ENCODE results near the gene SECISBP2L. TPM values are rescaled to one million over a fixed set of nuclear protein-coding genes. Genes with fewer than 3 reads are reported as not detected.

The SECISBP2L gene
- total RNA-seq, 1 experiment from 2014 or later = 24.7 TPM

- DNase-seq = no peak
- TF ChIP-seq CTCF (conservative IDR thresholded peaks at IDR 0.05) = no peak
These were observed 78.2 kb downstream of the SECISBP2L start for GRCh38 chr15:48968066-48968465.

More at GRCh38 chr15:48968066-48968465, 78.2 kb downstream of the SECISBP2L start:
- H2BK120ac ChIP-seq (ENCODE audit: low read depth, low read length, poor library complexity, severe bottlenecking) = no peak overlapping the region
- Mint-ChIP-seq H3K4me3 (no peak overlapping the region), H3K4me1 (peaks cover 10 to 12% of the 10 kb centered on the region in 2 experiments; a peak in 3 of 4 replicates), H3K27ac (no peak overlapping the region), H3K9me3 (no peaks in the 10 kb centered on the region; a peak in 1 of 5 replicates), H3K36me3 (ENCODE audit: insufficient read depth in 1 of 3, low read depth in 3 of 3) (no peaks in the 10 kb centered on the region), H3K27me3 (ENCODE audit: low read depth) (peaks cover 18% of the 10 kb centered on the region)
- no peak overlapping the region for H2AK5ac ChIP-seq (ENCODE audit: insufficient read length, low read length)
- no peak overlapping the region for H3K14ac ChIP-seq (ENCODE audit: insufficient read depth, low read length)
- no peak overlapping the region for H3K56ac ChIP-seq (ENCODE audit: insufficient read length, low read depth, low read length)
- no peak overlapping the region for H2BK15ac ChIP-seq (ENCODE audit: low read depth, low read length)
- no peak overlapping the region for H4K91ac ChIP-seq (ENCODE audit: insufficient read length, low read depth, low read length)
- H3K4me1 ChIP-seq (ENCODE audit: insufficient read depth, low read length) = no peaks in the 10 kb centered on the region
- no peak overlapping the region for H3K23ac ChIP-seq (ENCODE audit: insufficient read length, low read depth, low read length)
- no peak overlapping the region for H2AFZ ChIP-seq (ENCODE audit: low read length)
- H3K23me2 ChIP-seq (ENCODE audit: insufficient read length, low read depth, low read length, poor library complexity, severe bottlenecking) = peaks cover 4% of the 10 kb centered on the region
- WGBS (ENCODE audit: extremely low coverage, insufficient read length, low lambda C conversion rate) = no CpG with 5 or more reads among the region's 4 CpGs
- H4K20me1 ChIP-seq (ENCODE audit: control insufficient read depth, insufficient read depth, insufficient read length) = no peaks in the 10 kb centered on the region
- no peaks in the 10 kb centered on the region for H3K79me1 ChIP-seq (ENCODE audit: insufficient read depth, low read depth, low read length, poor library complexity, severe bottlenecking)
- no peak overlapping the region for H3T11ph ChIP-seq (ENCODE audit: low read length)
- no peak overlapping the region for H3K4ac ChIP-seq (ENCODE audit: low read depth, low read length)
- no peak overlapping the region for H2BK12ac ChIP-seq (ENCODE audit: insufficient read length, low read depth, low read length)
- H3K9ac ChIP-seq (ENCODE audit: extremely low read depth, insufficient read length, low read length) = no peak overlapping the region
- no peak overlapping the region for H3K18ac ChIP-seq (ENCODE audit: insufficient read length, low read depth, low read length)
- no peak overlapping the region for H3K4me2 ChIP-seq (ENCODE audit: insufficient read depth, insufficient read length, low read length)
- H2BK20ac ChIP-seq (ENCODE audit: low read depth, low read length, poor library complexity, severe bottlenecking) = no peak overlapping the region
- no peak overlapping the region for H3K27ac ChIP-seq (ENCODE audit: insufficient read length, low read depth, low read length)
- no peaks in the 10 kb centered on the region for H3K79me2 ChIP-seq (ENCODE audit: insufficient read depth, low read length)
- H4K8ac ChIP-seq (replicated peaks; ENCODE audit: insufficient read length, low read depth, low read length) = no peak overlapping the region
- H3K27me3 ChIP-seq (ENCODE audit: insufficient read depth, low read length) = no peaks in the 10 kb centered on the region
- H4K5ac ChIP-seq (ENCODE audit: insufficient read length, low read depth, low read length) = no peak overlapping the region
- H2BK5ac ChIP-seq (ENCODE audit: insufficient read length, low read length) = no peak overlapping the region
- H3K9me3 ChIP-seq (ENCODE audit: control insufficient read depth, low read depth, low read length) = no peaks in the 10 kb centered on the region

Measured in H9 (cell line).